Renal cortex interstitium (tissue), 11 donors: ENCODE data around the gene PRDM15. TPM values are rescaled to one million over a fixed set of nuclear protein-coding genes. Genes with fewer than 3 reads are reported as not detected.

Experiments used
- DNase-seq, 11 donors: peaks; one replicate each; pipeline ENCODE4 v3.0.0-alpha.2; 2013; ENCODE audit warnings: low read depth in 9 of 11, low spot score in 4 of 11; ENCODE audit errors: extremely low read depth in 1 of 11
- polyA plus RNA-seq, 3 donors: library from polyadenylated mRNA; unstranded; fragments of 120-200 nt; gene quantifications; one replicate each; pipeline ENCODE4 v1.2.1, GENCODE V29; 2013; ENCODE audit not compliant: insufficient read length in 3 of 3

Gene PRDM15
- polyA plus RNA-seq, 3 donors: 5.9 to 8.8 (median 6.5) TPM

- no peak for DNase-seq
Observed at GRCh38 chr21:41750532-41751151, 128.5 kb downstream of the PRDM15 start.

GRCh38 chr21:41750051-41750450 lies 129.1 kb downstream of the PRDM15 start:
- no peak for DNase-seq

- no peak for DNase-seq
Observed at GRCh38 chr21:41749286-41749685, 129.9 kb downstream of the PRDM15 start.

Other genes with a start within 250 kb of the PRDM15 start
- 10 to 100 TPM; 16.8 to 22.5 (median 18.2) TPM for gene RIPK4, start 112.3 kb downstream of the PRDM15 start, polyA plus RNA-seq
- gene C2CD2, start 74.7 kb upstream of the PRDM15 start, polyA plus RNA-seq: 10 to 100 TPM; 13.6 to 20.2 (median 15.2) TPM
- gene ZBTB21, start 131.0 kb upstream of the PRDM15 start, polyA plus RNA-seq: 10 to 100 TPM in 2 of 3 donors, 1 to 10 TPM in 1; 9.4 to 14.1 (median 10.8) TPM
- under 1 TPM in 2 of 3 donors, not detected in 1; 0.17 to 0.45 TPM for gene UMODL1, start 192.0 kb upstream of the PRDM15 start, polyA plus RNA-seq